GM12873 (cell line): ENCODE data around the gene ITPR3.

ENCODE experiments used
- CTCF ChIP-seq: IDR thresholded peaks from 2 replicates; pipeline ENCODE4 v1.5.1; 2012; ENCODE audit warnings: low read depth, mild to moderate bottlenecking, moderate library complexity, low read length, control low read depth; ENCODE audit not compliant: insufficient read depth; ENCODE audit errors: missing control alignments

ITPR3 gene

GRCh38 chr6:33667776-33668175 lies 46.7 kb downstream of the ITPR3 start:
- TF ChIP-seq CTCF: no peak

GRCh38 chr6:33668328-33668727 lies 47.2 kb downstream of the ITPR3 start:
- TF ChIP-seq CTCF: no peak

GRCh38 chr6:33668914-33669313 lies 47.8 kb downstream of the ITPR3 start:
- no peak for TF ChIP-seq CTCF

- TF ChIP-seq CTCF: no peak
Observed at GRCh38 chr6:33670086-33670660, 49.1 kb downstream of the ITPR3 start.

- TF ChIP-seq CTCF: no peak
Observed at GRCh38 chr6:33670971-33671743, 50.0 kb downstream of the ITPR3 start.

- TF ChIP-seq CTCF: no peak
Observed at GRCh38 chr6:33671744-33672072, 50.6 kb downstream of the ITPR3 start.

- peak; percentile 38 for TF ChIP-seq CTCF
Observed at GRCh38 chr6:33672808-33673207, 51.7 kb downstream of the ITPR3 start.
